T-helper 2 cell (primary cell): ENCODE results near the gene C3orf52.
A peak's percentile ranks its signal among the peaks of the same experiment; 100 is the strongest.
"Not testable (repeated sequence)": the region's sequence is repeated elsewhere in the genome, so short reads cannot be mapped to it uniquely, and the experiment has no call there.

Experiments used
- DNase-seq, 5 experiments: peaks; one replicate each; pipeline versions ENCODE4 v3.0.0 to v3.0.0-alpha.2; 2012 to 2022
- total RNA-seq, 2 donors: gene quantifications; one replicate each; lab custom pipeline; 2026; lab: John Stamatoyannopoulos, UW

The C3orf52 gene
- 2.8 to 4.8 reads per million in 2 donors for total RNA-seq

GRCh38 chr3:112086076-112086854, at the start of gene C3orf52:
C3orf52 (plus strand) TSS chr3:112086389; CDS start chr3:112086408, 19 bp downstream.
- peak; percentile 23 to 48 (median 32) for DNase-seq

- not testable (repeated sequence) for DNase-seq
Measured at GRCh38 chr3:112037194-112037593, 49.0 kb upstream of the C3orf52 start.

GRCh38 chr3:112038863-112039262, 47.3 kb upstream of the C3orf52 start:
- no peak for DNase-seq

- no peak for DNase-seq
Measured at GRCh38 chr3:112041321-112041720, 44.9 kb upstream of the C3orf52 start.

GRCh38 chr3:112042842-112043280, 43.3 kb upstream of the C3orf52 start:
- no peak for DNase-seq

GRCh38 chr3:112043621-112044201, 42.5 kb upstream of the C3orf52 start:
- DNase-seq, result peak in 3 of 5 experiments; percentile 12 to 78 (median 38)

- DNase-seq, result no peak
Measured at GRCh38 chr3:112046599-112046998, 39.6 kb upstream of the C3orf52 start.

- DNase-seq, result no peak
Measured at GRCh38 chr3:112047264-112047663, 38.9 kb upstream of the C3orf52 start.

- DNase-seq, result no peak
Measured at GRCh38 chr3:112048911-112049310, 37.3 kb upstream of the C3orf52 start.

GRCh38 chr3:112053229-112053628, 33.0 kb upstream of the C3orf52 start:
- no peak for DNase-seq

GRCh38 chr3:112056451-112056929, 29.7 kb upstream of the C3orf52 start:
- peak in 1 of 5 experiments; percentile 84 for DNase-seq

GRCh38 chr3:112059497-112059896, 26.7 kb upstream of the C3orf52 start:
- no peak for DNase-seq

- DNase-seq, result no peak
Measured at GRCh38 chr3:112061152-112061551, 25.0 kb upstream of the C3orf52 start.

- peak; percentile 18 to 72 (median 37) for DNase-seq
Measured at GRCh38 chr3:112072387-112073060, 13.7 kb upstream of the C3orf52 start.

- DNase-seq, result no peak
Measured at GRCh38 chr3:112074006-112074405, 12.2 kb upstream of the C3orf52 start.

- peak in 2 of 5 experiments; percentile 4 to 62 for DNase-seq
Measured at GRCh38 chr3:112074616-112075497, 11.3 kb upstream of the C3orf52 start.

- no peak for DNase-seq
Measured at GRCh38 chr3:112078125-112079083, 7.8 kb upstream of the C3orf52 start.

GRCh38 chr3:112083239-112083638, 3.0 kb upstream of the C3orf52 start:
- no peak for DNase-seq

- DNase-seq, result no peak
Measured at GRCh38 chr3:112084980-112085705, 1.0 kb upstream of the C3orf52 start.

- DNase-seq, result no peak
Measured at GRCh38 chr3:112085735-112086075, 484 bp upstream of the C3orf52 start.
